GM19395 (cell line): Measurements from ENCODE around the gene VPS54.

Experiments
- ATAC-seq: cut with Tn5 transposase; IDR thresholded peaks from one replicate; pipeline ENCODE4 v1.9.1; 2021; ENCODE audit warnings: mild to moderate bottlenecking, moderate library complexity; ENCODE audit not compliant: unreplicated experiment

The VPS54 gene

GRCh38 chr2:64024259-64024949 lies 5.2 kb upstream of the VPS54 start:
- no peak for ATAC-seq

GRCh38 chr2:64023485-64024258 lies 4.4 kb upstream of the VPS54 start:
- no peak for ATAC-seq

- ATAC-seq, result no peak
These were observed 2.4 kb upstream of the VPS54 start for GRCh38 chr2:64021578-64021977.

- no peak for ATAC-seq
These were observed 824 bp upstream of the VPS54 start for GRCh38 chr2:64019975-64020528.

- ATAC-seq, result peak; percentile 58
These were observed 536 bp downstream of the VPS54 start for GRCh38 chr2:64018701-64019082.

- no peak for ATAC-seq
These were observed 1.2 kb downstream of the VPS54 start for GRCh38 chr2:64017811-64018700.

GRCh38 chr2:64015898-64016297 lies 3.3 kb downstream of the VPS54 start:
- no peak for ATAC-seq

- no peak for ATAC-seq
These were observed 3.8 kb downstream of the VPS54 start for GRCh38 chr2:64015391-64015790.

GRCh38 chr2:64014628-64015027 lies 4.6 kb downstream of the VPS54 start:
- ATAC-seq, result no peak

GRCh38 chr2:64013053-64013452 lies 6.2 kb downstream of the VPS54 start:
- no peak for ATAC-seq

GRCh38 chr2:64012115-64012514 lies 7.1 kb downstream of the VPS54 start:
- no peak for ATAC-seq

- ATAC-seq, result no peak
These were observed 10.7 kb downstream of the VPS54 start for GRCh38 chr2:64008434-64009009.

GRCh38 chr2:64007924-64008323 lies 11.3 kb downstream of the VPS54 start:
- ATAC-seq, result no peak

GRCh38 chr2:64005707-64006356 lies 13.4 kb downstream of the VPS54 start:
- no peak for ATAC-seq

GRCh38 chr2:64003239-64003638 lies 16.0 kb downstream of the VPS54 start:
- ATAC-seq, result no peak

GRCh38 chr2:64001382-64002101 lies 17.7 kb downstream of the VPS54 start:
- no peak for ATAC-seq

- no peak for ATAC-seq
These were observed 18.4 kb downstream of the VPS54 start for GRCh38 chr2:64000630-64001381.

- no peak for ATAC-seq
These were observed 20.2 kb downstream of the VPS54 start for GRCh38 chr2:63999049-63999448.
